Endodermal cell (in vitro differentiated cells): Measurements from ENCODE around the gene DNAJC4. TPM values are rescaled to one million over a fixed set of nuclear protein-coding genes. Genes with fewer than 3 reads are reported as not detected.

ENCODE experiments used
- DNase-seq: peaks from one replicate; pipeline ENCODE4 v3.0.0-alpha.2; 2017
- H3K27ac ChIP-seq: 2 replicates; pipeline ENCODE4 v1.5.1; 2013; ENCODE audit warnings: mild to moderate bottlenecking, low read depth, low read length, moderate library complexity
- H3K27me3 ChIP-seq: 2 replicates; pipeline ENCODE4 v1.6.1; 2013; ENCODE audit warnings: mild to moderate bottlenecking, low read length, moderate library complexity; ENCODE audit not compliant: insufficient read depth, control insufficient read depth, poor library complexity, severe bottlenecking
- H3K36me3 ChIP-seq: 2 replicates; pipeline ENCODE4 v1.7.0; 2013; ENCODE audit warnings: mild to moderate bottlenecking, low read length, moderate library complexity; ENCODE audit not compliant: control insufficient read depth, insufficient read depth
- H3K4me1 ChIP-seq: one replicate; pipeline ENCODE4 v1.7.0; 2013; ENCODE audit warnings: low read length; ENCODE audit not compliant: control insufficient read depth, insufficient read depth
- H3K4me3 ChIP-seq: 2 replicates; pipeline ENCODE4 v1.5.1; 2013; ENCODE audit warnings: mild to moderate bottlenecking, low read length, moderate library complexity
- H3K9ac ChIP-seq: 2 replicates; pipeline ENCODE4 v1.6.1; 2013; ENCODE audit warnings: mild to moderate bottlenecking, low read length, moderate library complexity; ENCODE audit not compliant: poor library complexity, severe bottlenecking; ENCODE audit errors: extremely low read depth
- H3K9me3 ChIP-seq: 2 replicates; pipeline ENCODE4 v1.6.1; 2013; ENCODE audit warnings: mild to moderate bottlenecking, low read length, moderate library complexity; ENCODE audit not compliant: control insufficient read depth
- H3K27ac Mint-ChIP-seq: 2 replicates; pipeline ENCODE4 v1.8.0; 2020; ENCODE audit warnings: mixed read lengths
- H3K27me3 Mint-ChIP-seq: 2 replicates; pipeline ENCODE4 v1.8.0; 2021; ENCODE audit warnings: mild to moderate bottlenecking, mixed read lengths; ENCODE audit not compliant: insufficient read depth
- H3K36me3 Mint-ChIP-seq: 2 replicates; pipeline ENCODE4 v1.8.0; 2020; ENCODE audit warnings: low read depth, mixed read lengths
- H3K4me1 Mint-ChIP-seq: 2 replicates; pipeline ENCODE4 v1.8.0; 2020; ENCODE audit warnings: mixed read lengths
- H3K4me3 Mint-ChIP-seq: 2 replicates; pipeline ENCODE4 v1.8.0; 2020; ENCODE audit warnings: mild to moderate bottlenecking, moderate library complexity, mixed read lengths
- H3K9me3 Mint-ChIP-seq: 2 replicates; pipeline ENCODE4 v1.8.0; 2020; ENCODE audit warnings: mild to moderate bottlenecking, mixed read lengths
- CTCF ChIP-seq: fragments of 200-600 bp; sonication (generic); conservative IDR thresholded peaks from 2 replicates; pipeline ENCODE4 v1.5.0; 2021; ENCODE audit warnings: antibody characterized with exemption, mild to moderate bottlenecking
- WGBS, 2 experiments: methylation state at CpG; one replicate each; pipeline versions ENCODE4 v1.1.5 to v1.1.7; 2013; ENCODE audit warnings: missing lambda C conversion rate in 2 of 2, mixed read lengths in 1 of 2; ENCODE audit not compliant: insufficient coverage in 1 of 2, insufficient read length in 1 of 2; 5-methylcytosine and 5-hydroxymethylcytosine counted together
- total RNA-seq, 2 donors: library from RNA; stranded (reverse); fragmentation: NEBNext Ultra II Directional in 1 of 2; extraction: Animal tissue kit (Norgen Biotek cat#: 25700) in 1 of 2; gene quantifications; 2 replicates in 1 of 2; 3 replicates in 1 of 2; pipeline ENCODE4 v1.2.1, GENCODE V29; 2021

The DNAJC4 gene
- total RNA-seq, 2 donors from 2014 or later, result 20.3 to 22.9 TPM

GRCh38 chr11:64255135-64256128 lies 25.1 kb downstream of the DNAJC4 start:
- no peak for TF ChIP-seq CTCF
- WGBS, 2 experiments, result 92 to 95% methylated on average over 27 to 35 of the region's 35 CpGs
- H3K9me3 Mint-ChIP-seq, result no peaks in the 10 kb centered on the region
- Histone ChIP-seq H3K4me3 (no peak overlapping the region), H3K9ac (no peak overlapping the region), H3K9me3 (no peaks in the 10 kb centered on the region), H3K27me3 (no peaks in the 10 kb centered on the region), H3K4me1 (no peaks in the 10 kb centered on the region), H3K36me3 (peaks cover 51% of the 10 kb centered on the region), H3K27ac (no peak overlapping the region)
- H3K36me3 Mint-ChIP-seq, result peaks cover 38% of the 10 kb centered on the region
- H3K4me3 Mint-ChIP-seq, result no peak overlapping the region
- DNase-seq, result no peak
- peaks cover 7% of the 10 kb centered on the region for H3K4me1 Mint-ChIP-seq
- no peaks in the 10 kb centered on the region for H3K27me3 Mint-ChIP-seq
- H3K27ac Mint-ChIP-seq, result no peak overlapping the region

GRCh38 chr11:64256300-64256699 lies 26.0 kb downstream of the DNAJC4 start:
- no peak overlapping the region for H3K4me3 Mint-ChIP-seq

GRCh38 chr11:64258356-64258755 lies 28.0 kb downstream of the DNAJC4 start:
- H3K27me3 Mint-ChIP-seq, result no peaks in the 10 kb centered on the region
- DNase-seq, result no peak
- TF ChIP-seq CTCF, result no peak
- Histone ChIP-seq H3K36me3 (peaks cover 66% of the 10 kb centered on the region), H3K4me3 (no peak overlapping the region), H3K27me3 (no peaks in the 10 kb centered on the region), H3K9me3 (no peaks in the 10 kb centered on the region), H3K9ac (no peak overlapping the region), H3K27ac (no peak overlapping the region), H3K4me1 (no peaks in the 10 kb centered on the region)
- no peaks in the 10 kb centered on the region for H3K9me3 Mint-ChIP-seq
- no peak overlapping the region for H3K4me3 Mint-ChIP-seq
- WGBS, 2 experiments, result 94 to 95% methylated on average over 24 of the region's 24 CpGs
- H3K4me1 Mint-ChIP-seq, result peaks cover 5% of the 10 kb centered on the region
- no peak overlapping the region for H3K27ac Mint-ChIP-seq
- H3K36me3 Mint-ChIP-seq, result peaks cover 55% of the 10 kb centered on the region

More at GRCh38 chr11:64256300-64256699, 26.0 kb downstream of the DNAJC4 start:
- Histone ChIP-seq H3K27me3 (no peaks in the 10 kb centered on the region), H3K4me1 (no peaks in the 10 kb centered on the region), H3K4me3 (no peak overlapping the region), H3K9me3 (no peaks in the 10 kb centered on the region), H3K27ac (no peak overlapping the region), H3K9ac (no peak overlapping the region), H3K36me3 (peaks cover 56% of the 10 kb centered on the region)
- no peaks in the 10 kb centered on the region for H3K27me3 Mint-ChIP-seq
- DNase-seq, result no peak
- no peaks in the 10 kb centered on the region for H3K9me3 Mint-ChIP-seq
- peaks cover 40% of the 10 kb centered on the region for H3K36me3 Mint-ChIP-seq
- TF ChIP-seq CTCF, result no peak
- peaks cover 5% of the 10 kb centered on the region for H3K4me1 Mint-ChIP-seq
- WGBS, 2 experiments, result 95 to 96% methylated on average over 3 to 15 of the region's 15 CpGs
- H3K27ac Mint-ChIP-seq, result no peak overlapping the region
